NB4 (cell line): ENCODE data around the gene DNAJC22.

Experiments
- POLR2A ChIP-seq: IDR thresholded peaks from 2 replicates; pipeline ENCODE4 v1.6.1; 2011; ENCODE audit warnings: mild to moderate bottlenecking; ENCODE audit not compliant: insufficient read length; ENCODE audit errors: extremely low read depth
- TF ChIP-seq, protein P1 (sequence below): IDR thresholded peaks from 2 replicates; pipeline ENCODE4 v1.6.1; 2011; ENCODE audit warnings: low read depth, low read length

DNA sequence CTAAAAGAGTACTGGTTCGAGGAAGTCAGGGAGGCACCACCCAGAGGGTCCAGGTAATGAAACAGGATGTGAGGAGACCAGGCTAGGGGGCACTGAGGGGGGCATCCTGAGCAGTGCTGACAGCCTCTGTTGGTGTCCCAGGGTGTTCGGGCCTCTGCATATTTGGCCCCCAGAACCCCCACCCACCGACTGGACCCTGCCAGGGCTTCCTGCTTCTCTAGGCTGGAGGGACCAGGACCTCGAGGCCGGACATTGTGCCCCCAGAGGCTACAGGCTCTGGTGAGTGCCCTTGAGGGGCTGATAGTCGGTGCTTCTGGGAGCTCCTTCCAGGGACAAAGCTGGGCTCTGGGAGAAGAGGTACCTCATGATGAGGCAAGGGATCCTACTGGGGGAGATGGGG lies 21.1 kb upstream of the DNAJC22 start:
- no peak for TF ChIP-seq POLR2A
- TF ChIP-seq, protein P1, sequence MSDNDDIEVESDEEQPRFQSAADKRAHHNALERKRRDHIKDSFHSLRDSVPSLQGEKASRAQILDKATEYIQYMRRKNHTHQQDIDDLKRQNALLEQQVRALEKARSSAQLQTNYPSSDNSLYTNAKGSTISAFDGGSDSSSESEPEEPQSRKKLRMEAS = no peak
